Right lobe of liver (tissue), 6 donors: ENCODE measurements around the gene GIT1. TPM values are rescaled to one million over a fixed set of nuclear protein-coding genes. Genes with fewer than 3 reads are reported as not detected.

ENCODE experiments used
- ATAC-seq, 4 donors: fragments of 200-7000 bp; cut with Tn5 transposase; one replicate each; pipeline ENCODE4 v1.9.1; 2020; ENCODE audit warnings: mild to moderate bottlenecking in 4 of 4, moderate library complexity in 4 of 4
- DNase-seq, 3 donors: peaks; one replicate each; pipeline ENCODE4 v3.0.0-alpha.2; 2020
- H3K27ac ChIP-seq, 3 donors: fragments of 200-600 bp; one replicate each; pipeline ENCODE4 v1.8.0; 2022
- H3K27me3 ChIP-seq, 2 donors: fragments of 200-600 bp; one replicate each; pipeline ENCODE4 v1.8.0; 2022
- H3K36me3 ChIP-seq, 4 donors: fragments of 200-600 bp; sonication (generic) in 1 of 4; one replicate each; pipeline versions ENCODE4 v1.5.1 to v1.8.0; 2017 to 2022; ENCODE audit warnings: control low read depth in 1 of 4
- H3K4me1 ChIP-seq, 4 donors: fragments of 200-600 bp; sonication (generic) in 1 of 4; one replicate each; pipeline versions ENCODE4 v1.5.1 to v1.8.0; 2017 to 2022; ENCODE audit warnings: control low read depth in 1 of 4
- H3K4me3 ChIP-seq, 3 donors: fragments of 200-600 bp; one replicate each; pipeline ENCODE4 v1.8.0; 2022
- H3K9me3 ChIP-seq, 4 donors: fragments of 200-600 bp; sonication (generic) in 1 of 4; one replicate each; pipeline versions ENCODE4 v1.5.1 to v1.8.0; 2017 to 2022; ENCODE audit warnings: control low read depth in 1 of 4
- CTCF ChIP-seq, 4 donors: fragments of 200-600 bp in 3 of 4; fragments of 450-650 bp in 1 of 4; IDR thresholded peaks; one replicate each; pipeline versions ENCODE4 v1.5.1 to v1.8.0; 2016 to 2022; ENCODE audit warnings: antibody characterized with exemption in 4 of 4, mild to moderate bottlenecking in 2 of 4
- POLR2A ChIP-seq: fragments of 450-650 bp; IDR thresholded peaks from one replicate; pipeline ENCODE4 v1.6.1; 2017; ENCODE audit warnings: antibody characterized with exemption, mild to moderate bottlenecking
- WGBS: methylation state at CpG from one replicate; pipeline ENCODE4 v1.1.6; 2018; ENCODE audit warnings: low coverage, low lambda C conversion rate; ENCODE audit not compliant: insufficient coverage; ENCODE audit errors: missing lambda C conversion rate; 5-methylcytosine and 5-hydroxymethylcytosine counted together
- intact Hi-C, 2 donors: fragments of 100-400 bp; cut with DNase I; formaldehyde crosslinking; loops; one replicate each; pipeline versions ENCODE4 v1.11.2 to v1.14.1; 2022
- total RNA-seq, 6 experiments: library from RNA; depleted of rRNA in 2 of 6; stranded (reverse); fragments of >200 nt in 2 of 6; fragmentation: NEBNext Ultra II Directional in 3 of 6; extraction: Animal tissue kit (Norgen Biotek cat#: 25700) in 3 of 6; gene quantifications; one replicate each; pipeline versions ENCODE4 v1.1.0 to v1.2.4, GENCODE V29; 2016 to 2023
- donor health status: DM: no; HTN: yes; CAD: no.
- donor health status: DM: no; HTN: no; CAD: no.
- donor health status: DM: no; HTN: no; CAD: no.
- donor health status: DM: no; HTN: yes; CAD: no.
- donor health status: DM: no; HTN: yes; CAD: no.

Gene GIT1
- total RNA-seq, 6 experiments from 2014 or later: 7.1 to 15.9 (median 8.7) TPM

GRCh38 chr17:29595943-29596774 is 6.7 kb upstream of the GIT1 start:
- Histone ChIP-seq H3K4me3 (no peak overlapping the region), H3K27me3 (no peaks in the 10 kb centered on the region), H3K9me3 (no peaks in the 10 kb centered on the region), H3K27ac (no peak overlapping the region), H3K36me3 (no peaks in the 10 kb centered on the region), H3K4me1 (peaks cover 0 to 17% (median 8%) of the 10 kb centered on the region in 4 donors)
- intact Hi-C loops: no loop called here
- DNase-seq: peak in 1 of 3 donors; percentile 10
- no peak for ATAC-seq
- no peak for TF ChIP-seq CTCF (IDR thresholded peaks at IDR 0.05)
- no peak for TF ChIP-seq POLR2A
- 72% methylated on average over 2 of the region's 12 CpGs for WGBS

- no peaks in the 10 kb centered on the region for H3K36me3 ChIP-seq
- WGBS: 86% methylated on average over 2 of the region's 7 CpGs
- H3K27ac ChIP-seq: no peak overlapping the region
- DNase-seq: no peak
- H3K27me3 ChIP-seq: no peaks in the 10 kb centered on the region
- ATAC-seq: no peak
- TF ChIP-seq POLR2A: no peak
- peaks cover 0 to 21% (median 10%) of the 10 kb centered on the region in 4 donors for H3K4me1 ChIP-seq
- H3K9me3 ChIP-seq: no peaks in the 10 kb centered on the region
- intact Hi-C loops: no loop called here
- H3K4me3 ChIP-seq: no peak overlapping the region
These were observed 5.9 kb upstream of the GIT1 start for GRCh38 chr17:29595107-29595942.

- intact Hi-C loops: no loop called here
- ATAC-seq (no peak), DNase-seq (peak in 1 of 3 donors; percentile 45)
- 67% methylated on average over 1 of the region's 11 CpGs for WGBS
- Histone ChIP-seq H3K4me3 (no peak overlapping the region), H3K4me1 (peaks cover 0 to 27% (median 13%) of the 10 kb centered on the region in 4 donors), H3K9me3 (no peaks in the 10 kb centered on the region), H3K27me3 (no peaks in the 10 kb centered on the region), H3K36me3 (no peaks in the 10 kb centered on the region), H3K27ac (no peak overlapping the region)
- no peak for TF ChIP-seq POLR2A
- TF ChIP-seq CTCF (IDR thresholded peaks at IDR 0.05): no peak
These were observed 5.2 kb upstream of the GIT1 start for GRCh38 chr17:29594519-29595090.

GRCh38 chr17:29593591-29594518 is 4.4 kb upstream of the GIT1 start:
- WGBS: 13% methylated on average over 12 of the region's 64 CpGs
- H3K27me3 ChIP-seq: no peaks in the 10 kb centered on the region
- H3K36me3 ChIP-seq: no peaks in the 10 kb centered on the region
- H3K4me1 ChIP-seq: peaks cover 0 to 27% (median 13%) of the 10 kb centered on the region in 4 donors
- peak overlapping the region; percentile 36 to 55 (median 42) for H3K4me3 ChIP-seq
- DNase-seq (peak in 1 of 3 donors; percentile 50), ATAC-seq (no peak)
- H3K9me3 ChIP-seq: no peaks in the 10 kb centered on the region
- H3K27ac ChIP-seq: no peak overlapping the region
- intact Hi-C loops: no loop called here
- TF ChIP-seq CTCF (IDR thresholded peaks at IDR 0.05) (peak in 2 of 4 donors; percentile 16 to 19), POLR2A (no peak)
